ENCODE results near the gene LITAFD. TPM values are rescaled to one million over a fixed set of nuclear protein-coding genes. Genes with fewer than 3 reads are reported as not detected.

Gene LITAFD
- total and polyA plus RNA-seq, 2 experiments from 2014 or later = not detected

GRCh38 chr16:8853150-8853549 is 29.0 kb upstream of the LITAFD start:
- 0 out of 2 replicates have a peak, but pooled peaks have one; percentile 26 for TF ChIP-seq POLR2AphosphoS5 (IDR thresholded peaks at IDR 0.05; ENCODE audit: low read depth)
- TF ChIP-seq, protein P1, sequence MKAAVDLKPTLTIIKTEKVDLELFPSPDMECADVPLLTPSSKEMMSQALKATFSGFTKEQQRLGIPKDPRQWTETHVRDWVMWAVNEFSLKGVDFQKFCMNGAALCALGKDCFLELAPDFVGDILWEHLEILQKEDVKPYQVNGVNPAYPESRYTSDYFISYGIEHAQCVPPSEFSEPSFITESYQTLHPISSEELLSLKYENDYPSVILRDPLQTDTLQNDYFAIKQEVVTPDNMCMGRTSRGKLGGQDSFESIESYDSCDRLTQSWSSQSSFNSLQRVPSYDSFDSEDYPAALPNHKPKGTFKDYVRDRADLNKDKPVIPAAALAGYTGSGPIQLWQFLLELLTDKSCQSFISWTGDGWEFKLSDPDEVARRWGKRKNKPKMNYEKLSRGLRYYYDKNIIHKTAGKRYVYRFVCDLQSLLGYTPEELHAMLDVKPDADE (IDR thresholded peaks at IDR 0.05) = no peak
- H3K4me1 ChIP-seq (ENCODE audit: insufficient read depth) = peaks cover 23% of the 10 kb centered on the region; the same call in 1 of the 2 replicates
- H3K27me3 ChIP-seq (ENCODE audit: insufficient read depth) = no peaks in the 10 kb centered on the region
- H3K36me3 ChIP-seq (ENCODE audit: insufficient read depth) = peaks cover 32% of the 10 kb centered on the region
- peaks cover 12% of the 10 kb centered on the region; the same call in 1 of the 2 replicates for H3K79me2 ChIP-seq (replicated peaks; ENCODE audit: insufficient read depth)
- peaks cover 50% of the 10 kb centered on the region for H3F3A ChIP-seq (replicated peaks; ENCODE audit: low read depth)
- Mint-ChIP-seq H3K4me1 (peaks cover 53% of the 10 kb centered on the region), H3K27ac (peak overlapping the region; percentile 56; the same call in 1 of the 2 replicates), H3K27me3 (ENCODE audit: insufficient read depth, low read depth, poor library complexity) (peaks cover 39% of the 10 kb centered on the region), H3K9me3 (no peaks in the 10 kb centered on the region), H3K36me3 (ENCODE audit: low read depth) (peaks cover 88% of the 10 kb centered on the region), H3K4me3 (no peak overlapping the region)
- H4K20me1 ChIP-seq (replicated peaks; ENCODE audit: insufficient read depth) = peaks cover 11% of the 10 kb centered on the region; the same call in 1 of the 2 replicates
- H3K4me2 ChIP-seq = no peak overlapping the region
- ATAC-seq (peak; percentile 2; the same call in 2 of the 3 replicates), DNase-seq (ENCODE audit: low spot score) (no peak)
- H3K4me3 ChIP-seq = no peak overlapping the region
- no peak overlapping the region for H2AFZ ChIP-seq
- H3K27ac ChIP-seq (ENCODE audit: low read depth) = peak overlapping the region; percentile 81
- no peaks in the 10 kb centered on the region for H3K9me2 ChIP-seq (ENCODE audit: insufficient read depth)

DNA sequence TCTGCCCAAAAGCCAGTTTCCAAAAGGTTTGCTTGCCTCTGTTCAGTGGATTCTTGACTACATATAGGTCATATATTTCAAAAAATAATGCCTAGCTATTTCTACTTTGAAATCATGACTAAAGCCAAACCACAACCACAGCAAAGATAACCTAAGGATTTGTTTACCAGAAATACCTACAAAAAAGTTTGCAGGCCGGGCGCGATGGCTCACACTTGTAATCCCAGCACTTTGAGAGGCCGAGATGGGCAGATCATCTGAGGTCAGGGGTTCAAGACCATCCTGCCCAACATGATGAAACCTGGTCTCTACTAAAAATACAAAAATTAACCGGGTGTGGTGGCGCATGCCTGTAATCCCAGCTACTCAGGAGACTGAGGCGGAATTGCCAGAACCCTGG is 28.5 kb upstream of the LITAFD start:
- peaks cover 92% of the 10 kb centered on the region for H3K36me3 Mint-ChIP-seq (ENCODE audit: low read depth)
- H3K9me3 Mint-ChIP-seq = no peaks in the 10 kb centered on the region
- peaks cover 40% of the 10 kb centered on the region for H3K27me3 Mint-ChIP-seq (ENCODE audit: insufficient read depth, low read depth, poor library complexity)

More for the DNA sequence above, 28.5 kb upstream of the LITAFD start:
- TF ChIP-seq, protein P2, sequence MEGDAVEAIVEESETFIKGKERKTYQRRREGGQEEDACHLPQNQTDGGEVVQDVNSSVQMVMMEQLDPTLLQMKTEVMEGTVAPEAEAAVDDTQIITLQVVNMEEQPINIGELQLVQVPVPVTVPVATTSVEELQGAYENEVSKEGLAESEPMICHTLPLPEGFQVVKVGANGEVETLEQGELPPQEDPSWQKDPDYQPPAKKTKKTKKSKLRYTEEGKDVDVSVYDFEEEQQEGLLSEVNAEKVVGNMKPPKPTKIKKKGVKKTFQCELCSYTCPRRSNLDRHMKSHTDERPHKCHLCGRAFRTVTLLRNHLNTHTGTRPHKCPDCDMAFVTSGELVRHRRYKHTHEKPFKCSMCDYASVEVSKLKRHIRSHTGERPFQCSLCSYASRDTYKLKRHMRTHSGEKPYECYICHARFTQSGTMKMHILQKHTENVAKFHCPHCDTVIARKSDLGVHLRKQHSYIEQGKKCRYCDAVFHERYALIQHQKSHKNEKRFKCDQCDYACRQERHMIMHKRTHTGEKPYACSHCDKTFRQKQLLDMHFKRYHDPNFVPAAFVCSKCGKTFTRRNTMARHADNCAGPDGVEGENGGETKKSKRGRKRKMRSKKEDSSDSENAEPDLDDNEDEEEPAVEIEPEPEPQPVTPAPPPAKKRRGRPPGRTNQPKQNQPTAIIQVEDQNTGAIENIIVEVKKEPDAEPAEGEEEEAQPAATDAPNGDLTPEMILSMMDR (conservative IDR thresholded peaks at IDR 0.05; ENCODE audit: low read depth in 2 of 2) = no peak
- TF ChIP-seq, protein P1 (IDR thresholded peaks at IDR 0.05) = no peak
- Histone ChIP-seq H3K27ac (ENCODE audit: low read depth) (peak overlapping the region; percentile 81), H3K4me1 (ENCODE audit: insufficient read depth) (peaks cover 23% of the 10 kb centered on the region; the same call in 1 of the 2 replicates), H3K79me2 (replicated peaks; ENCODE audit: insufficient read depth) (peaks cover 14% of the 10 kb centered on the region), H3K27me3 (ENCODE audit: insufficient read depth) (no peaks in the 10 kb centered on the region), H3K4me2 (no peak overlapping the region), H3K36me3 (ENCODE audit: insufficient read depth) (peaks cover 33% of the 10 kb centered on the region), H3K9me2 (ENCODE audit: insufficient read depth) (no peaks in the 10 kb centered on the region), H3F3A (replicated peaks; ENCODE audit: low read depth) (peaks cover 54% of the 10 kb centered on the region), H4K20me1 (replicated peaks; ENCODE audit: insufficient read depth) (peaks cover 13% of the 10 kb centered on the region), H3K4me3 (no peak overlapping the region), H2AFZ (no peak overlapping the region)
- Mint-ChIP-seq H3K4me1 (peaks cover 55% of the 10 kb centered on the region), H3K4me3 (no peak overlapping the region), H3K27ac (peak overlapping the region; percentile 40; the same call in 1 of the 2 replicates)
- DNase-seq (ENCODE audit: low spot score) (no peak), ATAC-seq (no peak)

All from GM23338 (cell line).